HG03097 (cell line): ENCODE data around the gene ATP11A.

Source experiments
- ATAC-seq: cut with Tn5 transposase; IDR thresholded peaks from one replicate; pipeline ENCODE4 v1.9.1; 2021; ENCODE audit not compliant: unreplicated experiment, low FRiP score

The ATP11A gene

GRCh38 chr13:112689303-112690245, at the start of gene ATP11A:
TSS of gene ATP11A (plus strand) at chr13:112690038. CDS start at chr13:112690417, 379 bp downstream.
- peak; percentile 79 for ATAC-seq

GRCh38 chr13:112641456-112642089, 48.3 kb upstream of the ATP11A start:
- no peak for ATAC-seq

GRCh38 chr13:112642090-112642460, 47.8 kb upstream of the ATP11A start:
- no peak for ATAC-seq

GRCh38 chr13:112643759-112644459, 45.9 kb upstream of the ATP11A start:
- ATAC-seq: no peak

GRCh38 chr13:112645327-112645914, 44.4 kb upstream of the ATP11A start:
- ATAC-seq: no peak

- ATAC-seq: no peak
These were observed 42.6 kb upstream of the ATP11A start for GRCh38 chr13:112647256-112647655.

- no peak for ATAC-seq
These were observed 41.7 kb upstream of the ATP11A start for GRCh38 chr13:112648101-112648500.

- no peak for ATAC-seq
These were observed 40.7 kb upstream of the ATP11A start for GRCh38 chr13:112648966-112649690.

GRCh38 chr13:112651311-112651710, 38.5 kb upstream of the ATP11A start:
- no peak for ATAC-seq

GRCh38 chr13:112651750-112652511, 37.9 kb upstream of the ATP11A start:
- ATAC-seq: no peak

GRCh38 chr13:112652512-112653070, 37.2 kb upstream of the ATP11A start:
- ATAC-seq: no peak

GRCh38 chr13:112653071-112653470, 36.8 kb upstream of the ATP11A start:
- no peak for ATAC-seq

GRCh38 chr13:112655913-112656312, 33.9 kb upstream of the ATP11A start:
- no peak for ATAC-seq

- ATAC-seq: no peak
These were observed 31.9 kb upstream of the ATP11A start for GRCh38 chr13:112657850-112658445.

GRCh38 chr13:112658808-112659207, 31.0 kb upstream of the ATP11A start:
- no peak for ATAC-seq

- no peak for ATAC-seq
These were observed 28.5 kb upstream of the ATP11A start for GRCh38 chr13:112661291-112661690.

GRCh38 chr13:112664501-112665203, 25.2 kb upstream of the ATP11A start:
- no peak for ATAC-seq

GRCh38 chr13:112668924-112669323, 20.9 kb upstream of the ATP11A start:
- no peak for ATAC-seq
